Activated CD8-positive, alpha-beta memory T cell treated with anti-CD3 and anti-CD28 coated beads for 36 hours (primary cell): ENCODE data around the gene SDHC. TPM values are rescaled to one million over a fixed set of nuclear protein-coding genes. Genes with fewer than 3 reads are reported as not detected.
"Not testable (repeated sequence)": the region's sequence is repeated elsewhere in the genome, so short reads cannot be mapped to it uniquely, and the experiment has no call there.

ENCODE experiments used
- CTCF ChIA-PET: fragments of 350-600 bp; sonication (Branson Sonifier 250); formaldehyde crosslinking; loops from one replicate; lab custom pipeline; 2021; ENCODE audit warnings: antibody characterized with exemption; lab: Charles Lee
- POLR2A ChIA-PET: fragments of 350-600 bp; sonication (Branson Sonifier 250); formaldehyde crosslinking; loops from one replicate; lab custom pipeline; 2021; ENCODE audit warnings: antibody characterized with exemption; lab: Charles Lee
- total RNA-seq, 2 experiments: library from RNA; stranded (reverse); gene quantifications; one replicate each; pipeline ENCODE4 v1.2.3, GENCODE V29; 2021

Gene SDHC
- total RNA-seq, 2 experiments from 2014 or later = 211 to 218 TPM

- ChIA-PET CTCF (interaction anchor here (0.7 to 2.3 kb wide), 6 partner anchors 8 to 80 kb away, joined by 3 to 9 read pairs (median 4); partner anchors contain the start of genes SDHC and TOMM40L), POLR2A (interaction anchor here (0.6 to 1.3 kb wide), 5 partner anchors 8 to 188 kb away, joined by 3 to 7 read pairs (median 3); partner anchors contain the start of genes NIT1, PFDN2, SDHC and TOMM40L)
Measured at GRCh38 chr1:161305867-161306519, 8.2 kb upstream of the SDHC start.

DNA sequence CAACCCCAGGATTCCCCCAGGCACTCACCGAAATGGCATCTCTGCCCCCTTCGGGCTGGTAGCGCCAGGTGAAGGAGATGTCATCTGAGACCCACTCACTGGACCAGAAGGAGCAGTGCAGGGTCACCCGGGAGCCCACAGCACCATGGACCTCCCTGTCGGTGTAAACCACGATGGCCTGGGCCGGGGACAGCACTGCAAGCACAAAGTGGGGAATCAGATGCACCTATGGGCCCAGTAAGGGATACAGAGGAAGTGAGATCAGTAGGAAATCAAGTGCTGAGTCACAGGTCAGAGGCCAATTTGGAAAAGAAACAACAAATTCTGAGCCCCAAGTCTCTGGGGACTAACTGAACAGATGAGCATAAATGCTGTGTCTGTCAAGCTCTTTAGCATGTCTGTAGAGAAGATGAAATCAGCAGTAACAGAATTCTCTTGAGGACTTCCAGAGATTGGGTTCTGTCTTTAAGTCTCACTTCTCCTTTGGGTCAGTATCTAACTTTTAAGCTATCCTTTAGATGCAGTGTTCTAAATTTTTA, 6.9 kb upstream of the SDHC start:
- ChIA-PET POLR2A (interaction anchor here (0.6 kb wide), 1 partner anchor 1059 kb away, joined by 4 read pairs; no protein-coding TSS in a partner anchor), CTCF (interaction anchor here (0.9 to 2.3 kb wide), 2 partner anchors 81 kb away, joined by 3 to 9 read pairs; partner anchors contain the start of gene TOMM40L)

DNA sequence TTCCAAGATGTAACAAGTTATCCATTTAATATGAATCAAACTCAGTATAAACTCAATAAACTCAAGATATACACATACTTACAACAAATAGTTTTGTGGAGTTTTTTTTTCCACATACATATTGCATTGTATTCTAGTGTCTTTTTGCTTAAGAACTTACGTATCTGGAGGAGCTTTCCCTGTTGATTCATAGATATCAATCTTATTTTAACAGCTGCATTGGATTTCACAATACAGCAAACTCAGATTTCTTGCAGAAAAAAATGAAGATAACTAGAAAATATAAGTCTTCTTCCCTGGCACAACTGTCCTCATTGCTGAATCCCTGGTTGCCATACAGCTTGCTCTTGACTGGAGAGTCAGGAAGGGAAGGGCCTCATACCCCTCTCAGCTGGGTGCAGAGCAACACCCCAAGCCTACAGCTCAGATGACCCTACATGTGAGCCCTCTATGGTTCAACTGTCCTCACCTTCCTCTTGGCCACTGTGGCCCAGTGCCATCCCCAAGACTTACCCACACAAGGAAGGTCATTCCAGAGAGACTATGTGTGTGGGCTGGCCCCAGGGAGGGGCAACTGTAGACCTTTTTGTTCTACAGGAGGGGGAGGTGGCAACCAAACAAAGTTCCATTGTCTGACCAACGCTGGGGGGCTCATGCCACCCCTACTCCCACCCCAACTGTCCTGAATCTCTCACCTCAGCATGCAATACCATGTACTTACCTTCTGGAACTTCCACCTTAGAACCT, 6.1 kb upstream of the SDHC start:
- ChIA-PET POLR2A (no interaction called here), CTCF (interaction anchor here (0.9 kb wide), 1 partner anchor 82 kb away, joined by 3 read pairs; no protein-coding TSS in a partner anchor)

- CTCF ChIA-PET = no interaction called here
Measured at GRCh38 chr1:161309868-161310267, 4.3 kb upstream of the SDHC start, which contains the start of gene MPZ. Gene MPZ (minus strand): TSS chr1:161309968. CDS start chr1:161309905, 63 bp downstream.

GRCh38 chr1:161311595-161312181, 2.5 kb upstream of the SDHC start:
- POLR2A ChIA-PET = no interaction called here
- CTCF ChIA-PET = no interaction called here

More at GRCh38 chr1:161309868-161310267, 4.3 kb upstream of the SDHC start, which contains the start of gene MPZ:
- POLR2A ChIA-PET = no interaction called here

GRCh38 chr1:161313554-161314200, 504 bp upstream of the SDHC start:
- POLR2A ChIA-PET = interaction anchor here (0.9 to 1.3 kb wide), 3 partner anchors 8 to 112 kb away, joined by 3 to 5 read pairs (median 4); partner anchors contain the start of gene NDUFS2
- CTCF ChIA-PET = interaction anchor here (0.6 to 1.3 kb wide), 5 partner anchors 8 to 104 kb away, joined by 3 to 4 read pairs (median 3); no protein-coding TSS in a partner anchor

- POLR2A ChIA-PET = interaction anchor here (0.7 kb wide), 1 partner anchor 502 kb away, joined by 5 read pairs; no protein-coding TSS in a partner anchor
- CTCF ChIA-PET = not testable (repeated sequence)
Measured at GRCh38 chr1:161315841-161316674, 1.9 kb downstream of the SDHC start.

GRCh38 chr1:161324020-161324419, 9.8 kb downstream of the SDHC start:
- ChIA-PET CTCF (no interaction called here), POLR2A (no interaction called here)

GRCh38 chr1:161330346-161330745, 16.2 kb downstream of the SDHC start:
- CTCF ChIA-PET = interaction anchor here (0.7 kb wide), 1 partner anchor 1000 kb away, joined by 3 read pairs; no protein-coding TSS in a partner anchor
- POLR2A ChIA-PET = no interaction called here

DNA sequence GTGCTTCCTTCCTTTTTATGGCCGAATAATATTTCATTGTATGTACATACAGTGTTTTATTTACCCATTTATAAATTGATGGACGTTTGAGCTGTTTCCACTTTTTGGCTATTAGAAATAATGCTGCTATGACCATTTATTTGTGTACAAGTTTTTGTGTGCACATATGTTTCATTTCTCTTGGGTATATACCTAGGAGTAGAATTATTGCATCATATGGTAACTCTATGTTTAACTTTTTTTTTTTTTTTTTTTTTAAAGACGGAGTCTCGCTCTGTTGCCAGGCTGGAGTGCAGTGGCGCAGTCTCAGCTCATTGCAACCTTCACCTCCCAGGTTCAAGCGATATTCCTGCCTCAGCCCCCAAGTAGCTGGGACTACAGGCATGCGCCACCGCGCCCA, 19.0 kb downstream of the SDHC start:
- POLR2A ChIA-PET = no interaction called here

GRCh38 chr1:161335796-161336195, 21.6 kb downstream of the SDHC start:
- POLR2A ChIA-PET = no interaction called here
- CTCF ChIA-PET = no interaction called here

More for the DNA sequence above, 19.0 kb downstream of the SDHC start:
- CTCF ChIA-PET = no interaction called here

- CTCF ChIA-PET = interaction anchor here (0.8 kb wide), 1 partner anchor 103 kb away, joined by 3 read pairs; no protein-coding TSS in a partner anchor
- POLR2A ChIA-PET = interaction anchor here (0.6 kb wide), 1 partner anchor 40 kb away, joined by 3 read pairs; no protein-coding TSS in a partner anchor
Measured at GRCh38 chr1:161342177-161342576, 28.0 kb downstream of the SDHC start.

GRCh38 chr1:161342821-161343220, 28.6 kb downstream of the SDHC start:
- ChIA-PET CTCF (interaction anchor here (0.8 kb wide), 1 partner anchor 104 kb away, joined by 3 read pairs; no protein-coding TSS in a partner anchor), POLR2A (interaction anchor here (0.6 kb wide), 1 partner anchor 40 kb away, joined by 3 read pairs; no protein-coding TSS in a partner anchor)

- POLR2A ChIA-PET = no interaction called here
- CTCF ChIA-PET = no interaction called here
Measured at GRCh38 chr1:161350671-161351070, 36.5 kb downstream of the SDHC start.

DNA sequence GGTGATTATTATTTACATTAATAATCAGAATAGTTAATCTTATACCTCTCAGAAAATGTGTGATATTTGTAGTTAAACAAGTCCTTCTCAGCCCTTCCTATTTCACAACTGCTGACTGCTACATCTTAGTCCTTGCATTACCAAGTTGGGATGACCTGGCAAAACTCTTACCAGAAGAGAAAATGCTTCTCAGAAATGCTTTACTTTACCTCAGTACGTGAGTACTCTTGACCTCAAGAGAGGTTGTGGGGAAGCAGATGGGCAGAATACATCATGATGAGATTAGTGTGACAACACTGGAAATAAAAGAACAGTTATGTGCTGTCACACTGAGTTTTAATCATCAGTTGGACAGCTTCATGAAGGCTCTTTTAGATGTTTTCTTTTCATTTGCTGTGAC, 37.3 kb downstream of the SDHC start:
- ChIA-PET POLR2A (no interaction called here), CTCF (interaction anchor here (1.5 kb wide), 1 partner anchor 126 kb away, joined by 3 read pairs; the partner anchor contains the start of gene TOMM40L)

- CTCF ChIA-PET = interaction anchor here (0.7 to 1.2 kb wide), 2 partner anchors 25 to 632 kb away, joined by 3 read pairs; no protein-coding TSS in a partner anchor
- POLR2A ChIA-PET = no interaction called here
Measured at GRCh38 chr1:161357073-161357472, 42.9 kb downstream of the SDHC start.

DNA sequence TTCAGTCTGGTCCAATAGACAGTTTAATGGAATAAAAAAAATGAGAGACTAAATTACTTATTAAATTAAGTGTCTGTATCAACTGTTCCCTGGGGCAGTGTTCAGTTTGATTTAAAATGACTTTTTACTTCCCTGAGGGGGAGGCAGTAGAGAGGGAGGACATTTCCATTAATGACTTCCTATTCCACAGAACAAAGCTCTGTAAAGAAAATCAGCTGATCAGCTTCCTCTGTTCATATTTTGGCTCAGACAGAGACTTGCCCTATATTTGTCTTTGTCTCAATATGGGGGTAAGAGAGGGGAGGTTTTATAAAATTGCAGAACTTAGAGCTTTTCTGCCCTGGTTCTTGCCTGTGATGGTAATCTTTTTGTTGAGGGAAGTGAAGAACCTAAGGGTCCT, 45.1 kb downstream of the SDHC start:
- CTCF ChIA-PET = no interaction called here
- POLR2A ChIA-PET = no interaction called here
